GM19025 (cell line): ENCODE data around the gene CCDC148.

Experiments used
- ATAC-seq: cut with Tn5 transposase; IDR thresholded peaks from one replicate; pipeline ENCODE4 v1.9.1; 2021; ENCODE audit warnings: mild to moderate bottlenecking, low read depth, moderate library complexity; ENCODE audit not compliant: unreplicated experiment

CCDC148 gene

DNA sequence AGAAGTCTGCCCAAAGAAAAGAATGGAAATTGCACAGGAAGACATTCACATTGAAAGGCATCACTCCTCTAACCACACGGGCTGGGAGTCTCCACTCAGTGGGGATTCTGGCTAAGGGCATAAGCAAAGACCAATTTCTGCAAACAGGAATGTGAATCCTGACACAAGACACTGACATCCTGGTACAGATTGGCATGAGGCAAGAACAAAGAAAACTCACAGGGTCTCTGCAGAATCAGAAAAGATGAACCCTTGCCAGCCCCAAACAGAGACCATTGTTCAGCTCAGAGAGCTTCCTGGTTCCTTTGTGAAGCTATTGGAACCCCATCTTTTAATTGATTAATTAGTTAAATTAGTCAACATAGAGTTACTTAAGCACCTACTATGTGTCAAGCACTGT is 272.6 kb downstream of the CCDC148 start:
- no peak for ATAC-seq

DNA sequence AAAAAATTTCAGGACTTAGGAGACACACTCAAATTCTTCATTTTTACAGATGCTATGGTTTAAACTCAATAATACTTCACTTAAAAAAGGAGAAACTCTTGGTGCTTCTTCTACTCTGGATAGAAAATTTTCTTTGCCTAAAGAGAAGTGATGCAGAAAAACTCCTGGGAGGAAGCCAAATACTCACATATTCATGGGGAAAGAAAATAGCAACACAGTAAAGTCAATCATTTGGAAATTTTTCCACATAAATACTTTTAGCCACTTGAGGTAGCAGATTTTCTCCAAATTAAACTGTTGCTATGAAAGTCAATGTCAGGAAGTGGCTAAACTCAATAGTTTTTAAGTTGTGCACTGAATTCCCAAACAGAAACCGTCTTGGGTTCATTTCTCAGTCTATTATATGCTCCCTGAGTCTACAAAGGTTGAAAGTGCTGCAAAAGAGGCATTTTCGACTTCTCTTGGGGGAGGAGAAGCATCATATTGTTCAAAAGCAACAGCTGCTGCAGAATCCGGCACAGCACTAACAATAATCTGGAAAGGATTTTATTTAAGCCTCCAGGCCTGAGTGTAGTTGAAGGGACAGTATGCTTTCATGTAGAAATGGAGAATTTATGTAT is 273.8 kb downstream of the CCDC148 start:
- ATAC-seq, result no peak

DNA sequence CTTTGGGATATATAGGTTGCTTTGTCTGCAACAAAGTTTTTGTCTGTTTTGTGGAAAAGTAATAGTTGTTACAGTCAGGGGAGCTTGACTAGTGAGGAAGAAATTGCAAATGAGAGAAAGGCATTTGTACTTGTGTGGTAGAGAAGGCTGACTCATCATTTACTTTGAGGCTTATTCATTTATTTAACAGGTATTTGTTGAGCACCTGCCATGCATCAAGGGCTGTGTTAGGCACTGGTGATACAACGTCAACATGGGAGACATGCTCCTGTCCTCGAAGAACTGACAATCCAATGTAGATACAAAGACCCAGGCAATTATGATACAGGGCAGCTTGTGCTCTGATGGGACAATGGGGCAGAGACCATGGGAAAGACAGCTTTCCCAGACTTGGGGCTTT is 275.4 kb downstream of the CCDC148 start:
- ATAC-seq, result no peak

DNA sequence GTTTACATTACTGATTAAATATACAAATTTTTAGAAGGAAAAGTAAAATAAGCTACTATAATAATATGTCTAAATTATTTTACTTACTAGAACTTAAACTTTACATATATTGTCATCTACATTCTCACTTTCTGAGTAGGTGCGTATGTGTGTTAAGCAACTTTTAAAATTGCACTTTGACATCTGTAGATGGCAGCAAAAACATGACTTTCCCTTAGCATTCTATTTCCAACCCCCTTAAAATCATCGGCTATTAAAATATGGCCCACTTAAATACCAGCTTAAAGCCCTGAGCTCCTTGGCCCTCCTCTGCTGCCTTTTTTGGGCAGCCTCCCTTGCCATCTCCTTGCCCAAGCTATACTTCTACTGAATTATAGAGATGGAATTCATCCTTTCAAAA is 276.9 kb downstream of the CCDC148 start:
- ATAC-seq, result no peak

DNA sequence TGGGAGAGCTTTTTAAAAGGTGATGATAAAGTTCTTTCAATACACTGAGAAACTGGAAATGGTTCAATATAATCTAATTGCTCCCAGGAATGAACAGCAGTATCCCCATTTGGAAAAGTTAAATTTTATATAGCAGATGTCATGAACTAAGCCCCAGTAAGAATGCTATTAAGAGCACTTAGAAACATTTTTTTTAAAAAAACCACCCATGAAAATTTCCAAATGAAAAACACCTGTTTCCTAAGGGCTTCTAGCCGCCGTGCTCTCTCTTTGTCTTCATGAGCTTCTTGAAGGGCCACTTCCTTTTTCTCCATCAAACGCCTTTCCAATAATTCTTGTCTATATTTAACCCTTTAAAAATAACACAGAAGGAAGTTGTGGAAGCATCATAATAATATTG is 277.9 kb downstream of the CCDC148 start:
- no peak for ATAC-seq

DNA sequence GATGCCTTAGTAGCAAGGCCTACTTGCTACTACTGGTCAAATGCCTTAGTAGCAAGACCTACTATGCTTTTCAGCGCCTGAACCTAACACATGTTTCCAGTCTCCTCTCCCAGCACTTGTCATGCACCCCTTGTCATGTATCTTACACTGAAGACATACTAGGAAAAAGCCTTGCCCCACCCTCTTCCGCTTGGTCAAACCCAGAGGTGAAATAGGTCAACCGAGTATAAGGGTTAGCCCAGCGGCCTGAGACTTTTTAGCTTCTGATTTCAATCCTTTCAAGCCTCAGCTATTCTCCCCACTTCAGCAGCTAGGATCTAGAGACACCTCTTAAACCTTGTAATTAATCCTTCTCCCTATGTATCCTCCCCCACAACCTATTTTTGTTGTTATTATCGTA is 281.6 kb downstream of the CCDC148 start:
- no peak for ATAC-seq

DNA sequence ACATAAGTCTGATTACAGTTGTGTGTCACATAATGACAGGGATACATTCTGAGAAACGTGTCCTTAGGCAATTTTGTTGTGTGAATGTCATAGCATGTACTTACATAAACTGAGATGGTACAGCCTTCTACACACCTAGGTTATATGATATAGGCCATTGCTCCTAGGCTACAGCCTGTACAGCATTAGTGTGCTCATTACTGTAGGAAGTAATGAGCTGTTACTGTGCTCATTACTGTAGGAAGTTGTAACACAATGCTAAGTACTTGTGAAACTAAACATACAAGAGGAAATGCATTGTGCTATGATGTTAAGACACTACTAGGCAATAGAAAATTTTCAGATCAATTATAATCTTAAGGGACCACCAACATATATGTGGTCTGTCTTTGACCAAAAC is 282.1 kb downstream of the CCDC148 start:
- no peak for ATAC-seq

DNA sequence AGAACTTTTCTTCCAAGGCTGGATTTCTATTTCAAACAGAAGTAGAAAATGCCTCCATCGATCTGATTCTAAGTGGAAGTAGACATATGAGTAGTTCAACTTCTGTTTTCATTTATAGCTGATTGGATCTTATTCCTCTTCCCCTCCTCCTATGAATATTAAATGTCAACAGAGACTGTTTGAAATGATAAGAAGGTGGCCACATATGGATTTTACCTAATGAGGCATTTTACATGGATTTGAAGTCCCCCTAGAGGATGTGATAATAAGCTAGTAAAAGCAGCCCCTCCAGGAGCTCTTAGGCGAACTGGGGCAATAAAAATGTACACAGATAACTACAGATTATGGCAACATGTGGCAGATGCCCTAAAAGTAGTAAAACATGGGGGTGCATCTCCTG is 283.8 kb downstream of the CCDC148 start:
- no peak for ATAC-seq

DNA sequence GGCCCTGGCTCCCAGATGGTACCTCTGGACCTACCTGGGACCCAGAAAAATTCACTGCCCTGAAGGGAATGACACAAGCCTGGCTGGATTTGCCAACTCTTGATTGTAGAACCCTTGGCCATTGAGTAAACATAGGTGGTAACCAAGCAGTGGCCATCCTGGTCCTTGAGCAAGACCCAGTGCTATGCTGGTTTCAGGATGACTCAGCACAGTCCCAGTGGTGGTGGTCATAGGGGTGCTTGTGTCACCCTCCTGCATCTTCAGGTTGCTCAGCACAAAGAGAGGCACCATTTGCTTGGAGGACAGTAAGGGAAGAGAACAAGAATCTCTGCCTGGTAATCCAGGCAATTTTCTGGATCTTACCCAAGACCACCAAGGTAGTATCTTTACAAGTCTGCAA is 302.0 kb downstream of the CCDC148 start:
- no peak for ATAC-seq

DNA sequence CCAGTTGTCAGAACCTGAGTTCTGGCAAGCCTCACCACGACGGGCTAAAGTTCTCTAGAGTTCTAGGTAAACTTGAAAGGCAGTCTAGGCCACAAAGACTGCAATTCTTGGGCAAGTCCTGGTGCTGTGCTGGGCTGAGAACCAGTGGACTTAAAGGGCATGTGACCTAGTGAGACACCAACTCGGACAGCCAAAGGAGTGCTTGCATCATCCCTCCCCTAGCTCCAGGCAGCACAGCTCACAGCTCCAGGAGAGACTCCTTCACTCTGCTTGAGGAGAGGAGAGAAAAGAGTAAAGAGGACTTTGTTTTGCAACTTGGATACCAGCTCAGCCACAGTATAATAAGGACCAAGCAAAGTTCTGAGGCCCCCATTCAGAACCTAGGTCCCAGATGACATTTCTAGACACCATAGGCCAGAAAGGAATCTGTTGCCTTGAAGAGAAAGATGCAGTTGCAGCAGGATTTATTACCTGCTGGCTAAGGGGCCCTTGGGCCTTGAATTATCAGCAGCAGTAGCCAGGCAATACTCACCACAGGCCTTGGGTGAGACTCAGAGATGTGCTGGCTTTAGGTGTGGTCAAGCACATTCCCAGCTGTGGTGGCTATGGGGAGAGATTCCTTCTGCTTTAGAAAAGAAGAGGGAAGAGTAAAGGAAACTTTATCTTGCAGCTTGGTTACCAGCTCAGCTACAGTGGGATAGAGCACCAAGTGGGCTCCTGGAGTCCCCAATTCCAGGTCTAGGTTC is 303.1 kb downstream of the CCDC148 start:
- ATAC-seq, result no peak

DNA sequence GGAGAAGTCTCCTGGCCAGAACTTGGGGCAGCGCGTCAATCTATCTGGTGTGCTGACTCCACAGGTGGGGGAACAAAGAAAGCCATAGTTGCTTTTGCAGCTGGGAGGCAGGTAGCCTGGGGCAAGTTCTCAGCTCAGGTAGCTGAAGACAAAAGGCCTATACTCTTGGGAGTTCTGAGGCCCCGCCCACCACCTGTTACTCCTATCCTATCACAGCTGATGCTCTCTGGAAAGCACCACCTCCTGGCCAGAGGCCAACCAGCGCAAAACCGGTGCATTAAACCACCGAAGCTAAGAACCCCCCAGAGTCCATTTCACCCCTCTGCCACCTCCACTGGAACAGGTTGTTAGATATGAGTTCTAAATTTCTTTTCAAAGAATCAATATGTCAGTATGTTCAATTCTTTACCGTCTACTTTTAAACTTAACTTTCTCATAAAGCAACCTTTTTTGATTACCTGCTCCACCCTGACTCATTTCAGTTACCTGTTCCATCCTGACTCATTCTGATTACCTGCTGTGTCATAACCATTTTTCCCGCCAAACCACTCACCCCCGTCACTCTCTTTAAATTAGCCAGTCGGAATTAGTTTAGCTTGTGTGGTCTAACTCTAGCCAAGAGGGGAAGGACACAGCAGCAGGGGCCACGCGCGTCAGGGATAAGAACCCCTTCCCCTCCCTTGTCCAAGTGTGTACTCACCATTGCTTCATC is 311.5 kb downstream of the CCDC148 start:
- ATAC-seq, result no peak

DNA sequence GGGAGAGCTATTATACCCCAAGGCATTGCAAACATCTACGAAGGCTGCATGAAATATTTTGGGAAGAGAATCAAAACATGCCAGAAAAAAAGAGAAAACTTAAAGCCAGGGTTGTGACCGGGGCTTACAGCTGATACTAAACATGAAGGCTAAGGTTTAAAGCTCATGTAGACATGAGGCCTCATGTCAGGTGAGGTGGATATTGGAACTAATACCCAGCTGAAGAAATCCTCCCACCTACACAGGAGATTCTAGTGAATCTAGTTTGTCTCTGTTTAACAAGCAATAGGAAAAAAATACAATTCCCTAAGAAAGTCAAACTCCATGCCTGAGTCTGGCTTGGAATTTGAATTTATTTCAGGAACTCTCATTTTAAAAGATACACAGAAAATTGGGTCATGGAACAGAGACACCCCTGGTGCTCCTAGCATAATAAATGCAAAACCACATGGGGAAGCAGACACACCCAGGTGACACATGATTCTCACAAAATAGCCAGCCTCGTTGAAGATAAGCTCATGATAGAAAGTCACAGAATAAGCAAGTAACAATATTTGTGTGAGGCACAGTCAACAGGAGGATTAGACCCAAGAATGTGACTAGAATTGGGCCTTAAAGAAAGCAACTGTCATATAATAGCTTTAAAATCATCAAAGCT is 312.7 kb downstream of the CCDC148 start:
- ATAC-seq, result no peak

DNA sequence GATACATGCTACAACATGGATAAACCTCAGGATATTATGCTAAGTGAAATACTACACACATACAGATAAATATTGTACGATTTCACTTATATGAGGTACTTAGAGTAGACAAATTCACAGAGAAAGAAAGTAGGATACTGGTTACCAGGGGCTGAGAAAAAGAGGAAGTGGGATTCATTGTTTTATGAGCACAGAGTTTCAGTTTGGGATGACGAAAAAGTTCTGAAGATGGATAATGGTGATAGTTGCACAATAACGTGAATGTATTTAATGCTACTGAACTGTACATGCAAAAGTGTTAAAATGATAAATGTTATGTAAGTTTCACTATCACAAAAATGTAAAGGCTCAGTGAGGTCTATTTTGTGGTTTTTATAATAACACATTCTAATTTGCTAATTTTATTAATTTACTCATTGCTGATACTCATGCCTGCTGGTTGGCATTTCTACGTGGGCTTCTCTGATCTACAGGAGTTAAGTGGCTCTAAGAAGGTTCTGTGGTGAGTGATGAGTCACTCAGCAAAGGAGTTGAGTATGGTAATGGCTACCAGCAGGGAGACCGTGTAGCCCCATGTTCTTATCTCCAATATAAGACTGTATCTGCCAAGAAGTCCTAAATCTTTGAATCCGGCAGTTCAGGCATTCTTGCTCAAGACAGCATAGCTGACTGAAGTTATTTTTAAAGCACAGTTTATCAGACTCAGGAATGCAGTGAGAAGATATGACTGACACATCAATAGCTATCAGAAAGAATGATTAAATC is 313.8 kb downstream of the CCDC148 start:
- ATAC-seq, result no peak

DNA sequence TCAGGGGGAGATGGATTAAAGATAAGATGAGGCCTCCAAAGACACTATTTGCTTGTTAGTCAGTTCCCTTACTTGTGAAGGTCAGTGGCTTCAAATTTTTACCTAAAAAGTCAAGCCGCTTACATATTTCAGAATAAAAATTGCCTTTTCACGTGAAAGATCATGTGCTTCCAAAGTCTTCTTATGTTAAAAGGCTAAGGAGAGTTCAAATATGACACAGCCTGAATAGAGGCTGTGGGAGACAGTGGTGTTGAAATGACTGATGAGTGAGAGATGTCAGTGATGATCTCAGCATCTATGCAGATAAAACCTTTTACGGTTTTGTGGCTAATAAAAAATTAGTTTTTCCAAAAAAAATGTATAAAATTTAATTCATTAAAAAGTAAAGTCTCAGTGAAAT is 314.4 kb downstream of the CCDC148 start:
- ATAC-seq, result no peak

DNA sequence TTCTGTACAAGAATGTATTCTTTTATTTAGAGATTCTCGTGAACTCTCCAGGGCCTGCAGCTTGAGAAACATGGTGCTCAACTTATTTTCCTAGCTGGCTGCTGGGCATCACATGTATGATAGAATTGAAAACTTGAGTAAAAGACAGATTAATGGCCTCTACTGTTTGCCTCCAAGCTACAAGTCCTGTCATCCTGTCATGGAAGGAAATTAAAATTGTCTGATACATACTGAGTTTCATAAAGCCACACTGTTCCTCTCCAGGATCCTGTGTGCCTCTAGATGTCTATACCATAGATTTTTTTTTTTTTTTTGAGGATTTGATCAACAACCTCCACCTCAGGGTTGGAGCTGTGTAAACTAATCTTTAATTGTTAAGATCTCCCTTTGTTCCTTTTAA is 316.4 kb downstream of the CCDC148 start:
- no peak for ATAC-seq

DNA sequence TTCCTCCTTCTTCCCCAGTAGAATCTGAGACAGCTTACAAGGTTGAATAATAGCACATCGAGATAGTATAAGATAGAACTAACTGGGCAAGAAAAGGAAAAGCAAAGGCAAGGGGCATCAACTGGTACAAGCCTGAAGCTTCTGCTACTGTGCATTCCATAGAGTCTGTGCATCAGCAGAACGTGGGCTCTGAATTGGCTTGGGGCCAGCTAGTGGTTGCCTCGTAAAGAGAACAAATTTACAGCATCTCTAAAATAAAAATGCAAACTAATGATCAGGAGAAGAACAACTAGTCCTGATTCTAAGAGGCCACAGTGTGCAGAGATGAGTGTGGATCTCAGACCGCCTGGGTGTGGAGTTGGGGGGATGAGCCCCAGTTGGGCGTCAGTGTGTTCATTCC is 318.3 kb downstream of the CCDC148 start:
- no peak for ATAC-seq

DNA sequence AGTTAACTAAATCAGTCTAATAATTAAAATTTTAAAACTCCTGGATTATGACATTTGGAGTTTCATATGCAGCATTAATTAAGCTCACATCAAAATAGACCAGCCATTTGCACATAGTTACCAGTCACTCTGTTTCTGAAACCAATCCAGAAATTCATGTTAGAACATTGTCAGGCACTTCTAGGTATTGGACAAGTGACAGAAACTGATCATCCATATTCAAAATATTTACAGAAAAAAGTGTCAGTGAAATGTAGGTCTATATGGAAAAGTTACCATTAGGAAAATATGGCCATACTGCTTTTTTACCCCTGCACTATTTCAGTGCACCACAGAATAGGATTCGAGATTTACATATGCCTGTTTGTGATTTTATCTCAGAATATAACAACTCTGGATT is 321.5 kb downstream of the CCDC148 start:
- ATAC-seq, result no peak

DNA sequence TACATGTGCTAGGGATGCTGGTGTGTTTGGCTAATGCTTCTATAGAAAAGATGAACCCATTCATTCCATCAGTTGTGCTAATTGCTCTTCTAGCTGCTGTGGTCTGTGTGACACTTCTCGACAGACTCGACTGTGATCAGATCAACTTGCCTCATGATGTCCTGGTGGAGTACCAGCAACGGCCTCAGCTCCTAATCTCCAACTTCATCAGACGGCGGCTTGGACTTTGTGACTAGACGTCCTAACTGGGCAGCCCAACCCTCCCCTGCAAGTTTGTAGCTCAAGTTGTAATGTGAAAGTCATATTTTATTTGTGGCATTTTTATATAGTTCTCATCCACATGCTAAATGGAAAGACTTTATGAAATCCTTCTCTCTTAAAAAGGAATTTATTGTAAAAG is 321.9 kb downstream of the CCDC148 start:
- ATAC-seq, result no peak

DNA sequence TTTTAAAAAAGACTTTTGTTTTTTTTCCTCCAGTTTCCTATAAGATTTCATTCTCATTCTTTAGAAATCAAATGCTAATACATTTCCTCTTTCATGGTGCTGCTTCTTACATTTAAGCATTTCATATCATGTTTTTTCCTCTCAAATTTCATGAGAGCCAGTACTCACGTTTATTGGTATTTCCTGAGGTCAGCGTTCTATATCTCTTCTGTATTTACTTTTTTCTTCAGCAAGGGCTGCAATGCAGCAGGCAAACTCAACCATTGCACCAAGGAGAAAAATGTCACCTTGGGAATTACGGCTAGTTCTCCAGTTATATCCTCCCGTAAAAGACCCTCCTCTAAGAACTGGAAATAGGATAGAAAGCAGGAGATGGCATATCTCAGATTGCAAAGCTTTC is 322.5 kb downstream of the CCDC148 start:
- ATAC-seq, result no peak

DNA sequence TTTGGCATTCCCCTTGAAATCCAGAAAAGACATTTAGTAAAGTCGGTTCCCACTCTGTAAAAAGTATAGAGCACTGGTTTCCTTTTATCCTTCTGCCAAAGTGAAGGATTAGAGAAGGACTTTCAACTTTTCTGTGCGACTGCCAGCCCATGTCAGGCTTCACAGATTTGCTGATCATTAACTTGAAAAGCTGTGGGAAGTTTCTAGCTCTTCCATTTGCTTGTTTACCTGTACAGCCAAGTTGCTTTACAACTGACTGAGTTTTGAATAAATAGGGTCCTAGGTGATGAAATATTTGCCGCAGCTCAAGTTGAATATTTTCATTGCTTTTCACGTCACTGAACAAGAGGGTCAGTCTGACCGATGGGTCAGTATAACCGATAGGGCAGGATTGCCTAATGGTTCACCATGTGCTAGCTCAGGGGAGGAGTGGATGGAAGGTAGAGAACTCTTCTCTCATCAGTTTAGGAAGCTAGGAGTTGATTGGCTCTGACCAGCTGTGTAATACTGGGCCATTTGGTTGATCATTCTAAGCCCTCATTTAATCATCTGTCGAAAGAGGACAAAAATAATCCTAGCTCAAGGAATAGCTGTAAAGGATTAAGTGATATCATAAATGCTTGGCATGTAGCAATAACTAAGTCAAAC is 324.5 kb downstream of the CCDC148 start:
- no peak for ATAC-seq
